Adipose tissue (tissue), 3 donors: ENCODE measurements around the gene LRP1-AS. TPM values are rescaled to one million over a fixed set of nuclear protein-coding genes. Genes with fewer than 3 reads are reported as not detected.

ENCODE experiments used
- H3K27ac ChIP-seq: one replicate; pipeline ENCODE4 v1.5.1; 2013; ENCODE audit warnings: low read depth, low read length
- WGBS, 3 donors: extraction: QIAGEN DNeasy Blood & Tissue Kit; methylation state at CpG; one replicate each; pipeline ENCODE4 v1.1.7; 2013; 5-methylcytosine and 5-hydroxymethylcytosine counted together
- polyA plus RNA-seq, 3 donors: library from polyadenylated mRNA; stranded (reverse); fragments of 200-250 nt; gene quantifications; one replicate each; pipeline ENCODE4 v1.2.3, GENCODE V29; 2013
- donor health status: healthy with polysubstance abuse.
- donor health status: Bipolar disorder and iron deficiency.
- donor health status: healthy.

LRP1-AS gene
- polyA plus RNA-seq, 3 donors: not detected

- 81 to 88% (median 86%) methylated on average over 19 of the region's 19 CpGs for WGBS, 3 donors
- H3K27ac ChIP-seq: no peak overlapping the region
Measured at GRCh38 chr12:57165741-57166140, 18.3 kb upstream of the LRP1-AS start.

DNA sequence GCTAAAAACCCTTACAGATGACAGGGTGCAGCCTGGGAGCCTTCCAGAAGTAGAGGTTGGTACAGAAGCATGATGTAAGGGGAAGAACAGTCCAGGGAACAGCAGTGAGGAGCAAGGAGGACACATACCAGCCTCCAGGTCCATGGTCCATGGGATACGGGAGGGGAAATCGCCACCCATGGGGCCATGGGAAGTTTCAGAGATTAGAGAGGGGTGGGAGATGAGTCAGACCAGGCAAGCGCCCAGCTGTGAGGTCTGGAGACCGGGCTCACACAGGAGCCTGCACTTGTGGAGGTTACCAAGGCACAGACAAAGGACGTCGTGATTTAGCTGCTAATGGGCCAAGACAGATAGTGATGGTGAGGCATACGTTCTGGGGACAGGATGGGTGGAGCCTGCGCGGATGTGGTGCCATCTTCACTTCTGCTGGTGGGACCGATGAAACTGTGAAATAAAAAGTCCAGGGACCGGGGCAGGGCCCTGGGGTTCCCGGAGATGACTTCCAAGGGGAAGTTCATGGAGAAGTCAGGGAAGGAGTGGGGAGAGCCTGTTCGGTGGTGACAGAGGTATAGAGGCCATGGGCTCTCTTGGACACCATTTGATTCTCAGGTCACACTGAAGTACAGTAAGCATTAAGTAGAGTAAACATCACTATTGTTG is 17.7 kb upstream of the LRP1-AS start:
- WGBS, 3 donors: 75 to 86% (median 75%) methylated on average over 13 of the region's 13 CpGs

DNA sequence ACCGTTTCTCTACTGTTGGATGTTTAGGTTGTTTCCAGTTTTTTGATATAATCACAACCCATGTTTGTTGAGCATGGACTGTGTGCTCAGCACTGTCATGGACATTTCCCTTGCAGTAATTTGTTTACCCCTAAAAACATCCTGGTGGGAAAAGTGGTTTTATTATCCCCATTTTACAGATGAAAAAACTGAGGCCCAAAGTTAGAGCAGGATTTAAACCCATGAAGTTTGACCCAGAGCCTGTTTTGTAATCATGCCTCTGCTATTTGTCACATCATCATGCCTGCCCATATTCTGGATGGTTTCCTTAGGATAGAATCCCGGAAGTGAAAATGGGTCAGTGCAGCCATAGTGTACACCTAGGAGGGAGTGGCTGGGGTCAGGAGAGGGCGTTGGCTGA is 17.0 kb upstream of the LRP1-AS start:
- 84 to 86% (median 84%) methylated on average over 3 of the region's 3 CpGs for WGBS, 3 donors

More for the DNA sequence above, 17.7 kb upstream of the LRP1-AS start:
- no peak overlapping the region for H3K27ac ChIP-seq

GRCh38 chr12:57162553-57163125 is 15.2 kb upstream of the LRP1-AS start:
- H3K27ac ChIP-seq: no peak overlapping the region
- 85 to 92% (median 89%) methylated on average over 8 of the region's 8 CpGs for WGBS, 3 donors

More for the DNA sequence above, 17.0 kb upstream of the LRP1-AS start:
- no peak overlapping the region for H3K27ac ChIP-seq

DNA sequence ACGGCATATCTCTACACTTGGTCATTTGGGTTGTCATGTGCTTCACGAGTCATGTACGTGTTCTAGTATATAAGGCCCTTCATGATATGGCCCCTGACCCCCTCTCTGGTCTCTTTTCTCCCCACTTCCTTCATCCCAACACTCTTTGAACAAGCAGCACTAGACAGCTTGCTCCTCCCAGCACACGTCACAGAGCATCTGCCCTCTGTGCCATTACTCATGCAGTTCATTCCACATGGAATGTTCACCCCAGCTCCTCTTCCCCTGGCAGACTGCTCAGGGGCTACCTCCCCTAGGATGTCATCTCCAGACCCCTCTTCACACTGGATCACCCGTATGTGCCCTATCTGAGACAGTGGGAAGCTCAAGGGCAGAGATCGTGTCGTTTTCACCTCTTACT is 14.1 kb upstream of the LRP1-AS start:
- 84 to 89% (median 88%) methylated on average over 7 of the region's 7 CpGs for WGBS, 3 donors

DNA sequence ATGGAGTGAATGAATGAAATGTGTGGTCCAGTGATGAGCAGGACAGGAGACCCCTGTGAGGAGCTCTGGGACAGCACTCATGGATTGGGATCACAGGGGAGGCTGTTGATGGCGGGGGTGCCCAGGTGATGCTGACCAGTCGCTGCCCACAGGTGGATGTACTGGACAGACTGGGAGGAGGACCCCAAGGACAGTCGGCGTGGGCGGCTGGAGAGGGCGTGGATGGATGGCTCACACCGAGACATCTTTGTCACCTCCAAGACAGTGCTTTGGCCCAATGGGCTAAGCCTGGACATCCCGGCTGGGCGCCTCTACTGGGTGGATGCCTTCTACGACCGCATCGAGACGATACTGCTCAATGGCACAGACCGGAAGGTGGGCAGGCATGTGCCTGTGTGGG is 13.3 kb upstream of the LRP1-AS start:
- H3K27ac ChIP-seq: no peak overlapping the region
- 93 to 97% (median 94%) methylated on average over 14 of the region's 14 CpGs for WGBS, 3 donors

More for the DNA sequence above, 14.1 kb upstream of the LRP1-AS start:
- H3K27ac ChIP-seq: no peak overlapping the region

DNA sequence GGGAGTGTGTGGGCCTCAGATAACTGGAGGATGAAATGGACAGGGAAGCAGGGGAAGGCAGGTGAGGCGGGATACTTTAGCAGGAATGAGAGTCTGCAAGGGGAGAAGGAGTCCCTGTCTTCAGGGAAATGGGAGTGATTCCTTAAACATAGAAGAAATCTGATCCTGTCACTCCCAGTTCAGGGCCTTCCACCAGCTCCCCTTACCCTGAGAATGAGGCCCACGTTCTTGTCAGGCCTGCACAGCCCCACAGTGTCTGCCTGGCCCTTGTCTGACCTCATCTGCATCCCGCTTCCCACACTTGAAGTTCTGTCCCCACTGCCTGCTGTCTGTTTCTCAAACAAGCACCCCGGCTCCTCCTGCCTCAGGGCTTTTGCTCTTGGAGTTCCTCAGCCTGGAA is 12.6 kb upstream of the LRP1-AS start:
- no peak overlapping the region for H3K27ac ChIP-seq
- 85 to 89% (median 86%) methylated on average over 4 of the region's 4 CpGs for WGBS, 3 donors

GRCh38 chr12:57159311-57159710 is 11.9 kb upstream of the LRP1-AS start:
- WGBS, 3 donors: 66 to 82% (median 77%) methylated on average over 4 of the region's 4 CpGs
- peak overlapping the region; percentile 24 for H3K27ac ChIP-seq

DNA sequence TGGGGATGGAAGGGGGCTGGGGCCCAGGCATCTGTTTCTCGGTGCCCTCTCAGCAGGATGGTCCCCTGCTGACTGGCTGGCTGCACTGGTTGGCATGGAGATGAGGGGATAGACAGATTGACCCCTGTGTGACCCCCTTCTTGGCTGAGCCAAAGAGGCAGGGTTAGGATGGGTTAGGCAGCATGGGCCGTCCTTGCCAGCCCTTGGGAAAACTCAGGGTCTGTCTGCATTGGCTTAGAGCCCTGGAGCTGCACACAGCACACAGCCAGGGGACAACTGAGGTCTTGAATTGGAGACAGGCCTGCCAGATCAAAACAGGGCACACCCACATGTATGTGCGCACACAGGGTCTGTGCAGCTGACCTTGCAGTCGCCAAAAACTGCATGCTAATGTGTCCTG is 11.2 kb upstream of the LRP1-AS start:
- 54 to 64% (median 55%) methylated on average over 4 of the region's 4 CpGs for WGBS, 3 donors
- H3K27ac ChIP-seq: peak overlapping the region; percentile 9

- no peak overlapping the region for H3K27ac ChIP-seq
- WGBS, 3 donors: 78 to 90% (median 79%) methylated on average over 16 of the region's 16 CpGs
Measured at GRCh38 chr12:57158186-57158585, 10.8 kb upstream of the LRP1-AS start.

- no peak overlapping the region for H3K27ac ChIP-seq
- WGBS, 3 donors: 68 to 85% (median 72%) methylated on average over 5 of the region's 5 CpGs
Measured at GRCh38 chr12:57157588-57158173, 10.3 kb upstream of the LRP1-AS start.

DNA sequence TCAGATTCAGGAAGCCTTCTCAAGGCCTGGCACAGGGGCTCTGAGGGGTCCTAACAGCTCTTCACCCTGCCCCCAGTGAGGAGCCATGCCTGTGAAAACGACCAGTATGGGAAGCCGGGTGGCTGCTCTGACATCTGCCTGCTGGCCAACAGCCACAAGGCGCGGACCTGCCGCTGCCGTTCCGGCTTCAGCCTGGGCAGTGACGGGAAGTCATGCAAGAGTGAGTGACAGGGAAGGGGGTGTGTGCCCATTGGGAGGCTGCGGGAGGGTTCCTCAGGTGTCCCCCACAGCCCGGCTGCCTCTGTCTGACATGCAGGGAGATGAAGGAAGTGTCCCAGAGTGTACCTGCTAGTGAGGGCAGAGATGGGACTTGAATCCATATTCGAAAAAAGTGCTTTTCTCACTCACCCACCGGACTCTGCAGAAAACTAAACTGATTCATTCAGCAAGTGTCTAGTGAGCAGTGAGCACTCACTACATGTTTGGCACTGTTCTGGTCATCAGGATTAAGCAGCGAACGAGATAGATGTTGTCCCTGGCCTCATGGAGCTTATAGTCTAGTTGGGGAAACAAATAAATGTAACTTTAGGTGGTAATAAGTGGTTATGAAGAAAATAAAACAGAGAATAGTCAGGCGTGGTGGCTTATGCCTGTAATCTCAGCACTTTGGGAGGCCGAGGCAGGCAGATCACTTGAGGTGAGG is 9.4 kb upstream of the LRP1-AS start:
- no peak overlapping the region for H3K27ac ChIP-seq
- 51 to 70% (median 61%) methylated on average over 16 of the region's 16 CpGs for WGBS, 3 donors

DNA sequence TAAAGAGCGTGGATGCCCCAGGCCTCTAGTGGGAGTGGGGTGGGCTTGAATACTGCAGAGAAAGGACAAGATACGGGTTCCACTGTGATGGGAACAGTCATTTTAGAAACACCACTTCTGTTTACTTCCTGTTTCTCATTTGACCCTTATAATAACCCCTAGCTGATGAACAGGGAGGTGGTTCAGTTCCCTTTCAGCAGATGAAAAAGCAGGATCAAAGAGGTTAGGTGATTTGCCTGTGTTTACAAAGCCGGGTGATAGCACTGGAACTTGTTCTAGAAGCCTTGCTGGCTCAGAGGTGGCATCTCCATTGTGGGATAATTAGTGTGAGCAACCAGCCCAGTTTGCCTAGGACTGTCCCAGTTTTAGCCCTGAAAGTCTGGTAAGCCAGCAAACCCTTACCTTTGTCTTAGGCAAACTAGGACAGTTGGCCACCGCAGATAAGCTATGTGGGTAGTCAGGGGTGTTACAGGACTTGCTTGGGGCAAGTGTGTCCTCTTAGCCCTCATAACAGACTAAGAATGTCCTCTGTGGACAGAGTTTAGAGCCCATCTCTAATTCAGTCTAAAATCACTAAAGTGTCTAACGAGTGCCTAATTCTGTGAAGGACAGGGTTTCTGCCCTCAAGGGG is 7.5 kb upstream of the LRP1-AS start:
- H3K27ac ChIP-seq: no peak overlapping the region
- WGBS, 3 donors: 80 to 86% (median 82%) methylated on average over 5 of the region's 5 CpGs

- 92% methylated on average over 6 of the region's 6 CpGs for WGBS, 3 donors
- H3K27ac ChIP-seq: no peak overlapping the region
Measured at GRCh38 chr12:57154076-57154475, 6.7 kb upstream of the LRP1-AS start.

GRCh38 chr12:57153415-57153997 is 6.1 kb upstream of the LRP1-AS start:
- WGBS, 3 donors: 67 to 78% (median 75%) methylated on average over 1 of the region's 1 CpG
- no peak overlapping the region for H3K27ac ChIP-seq

DNA sequence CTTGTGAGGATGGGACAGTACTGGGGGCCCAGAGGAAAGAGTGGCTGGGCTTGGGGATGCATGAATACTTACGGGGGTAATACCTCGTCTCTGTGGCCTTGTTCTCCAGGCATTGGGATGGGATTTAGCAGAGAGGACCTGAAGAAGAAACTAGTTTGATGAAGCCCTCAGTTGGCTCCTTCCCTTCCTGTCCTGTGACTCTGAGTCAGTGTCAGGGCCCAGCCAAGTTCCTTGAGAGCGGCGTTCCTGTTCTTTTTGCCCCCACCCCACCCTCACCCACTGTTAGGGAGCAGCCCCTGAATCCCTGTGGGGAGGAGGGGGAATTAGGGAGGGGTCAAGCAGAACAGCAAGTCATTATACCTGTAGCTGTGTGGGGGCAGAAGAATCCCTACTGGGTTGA is 5.2 kb upstream of the LRP1-AS start:
- peak overlapping the region; percentile 49 for H3K27ac ChIP-seq
- 65 to 74% (median 65%) methylated on average over 4 of the region's 4 CpGs for WGBS, 3 donors

DNA sequence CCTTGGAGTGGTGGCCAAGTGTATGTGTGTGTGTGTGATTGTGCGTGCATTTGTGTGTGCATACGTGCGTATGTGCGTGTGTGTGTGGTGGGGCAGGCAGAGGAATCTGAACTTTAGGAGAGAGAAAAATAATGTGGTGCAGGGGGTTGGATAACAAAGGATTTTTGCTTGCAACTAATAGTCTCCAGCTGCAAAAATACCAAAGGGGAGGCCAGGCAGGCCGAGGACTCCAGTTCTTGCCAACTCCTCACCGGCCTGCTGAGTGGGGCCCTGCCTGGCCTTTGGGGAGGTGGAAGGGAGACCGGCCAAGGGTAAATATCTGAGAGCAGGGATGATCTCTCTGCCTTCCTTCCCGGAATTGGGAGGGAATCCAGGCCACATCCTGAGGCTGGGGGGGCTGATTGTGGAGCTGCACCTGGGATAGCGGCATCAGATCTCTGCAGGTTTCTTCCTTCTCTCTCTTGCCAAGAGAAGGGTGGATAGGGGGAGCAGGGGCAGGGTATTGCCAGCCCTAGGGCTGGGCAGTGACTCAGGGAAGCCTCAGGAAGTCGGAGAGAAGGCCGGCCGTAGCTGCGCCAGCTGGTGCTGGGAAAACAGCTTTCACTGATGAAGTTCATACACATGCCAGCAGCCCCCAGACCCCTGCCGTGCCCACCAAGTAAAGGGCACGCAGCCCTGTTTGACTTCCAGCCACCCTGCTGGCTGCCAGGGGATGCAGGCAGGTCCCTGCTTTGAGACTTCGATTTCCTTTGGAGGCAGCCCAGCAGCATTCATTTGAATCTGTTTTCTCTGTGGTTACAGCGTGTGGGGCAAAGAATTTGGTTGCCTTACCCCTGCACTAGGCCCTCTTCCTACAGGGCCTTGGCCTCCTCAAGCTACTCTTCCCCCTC is 4.6 kb upstream of the LRP1-AS start:
- WGBS, 3 donors: 51 to 76% (median 52%) methylated on average over 17 of the region's 17 CpGs
- peak overlapping the region; percentile 49 for H3K27ac ChIP-seq
